Measurements from ENCODE around the gene FAM13B.

- TF ChIP-seq CTCF (conservative IDR thresholded peaks at IDR 0.05; ENCODE audit: low read depth, low read length) = no peak
- no peak for TF ChIP-seq EZH2 (IDR thresholded peaks at IDR 0.05; ENCODE audit: low read length, unreplicated experiment)
- TF ChIP-seq EZH2phosphoT487 (IDR thresholded peaks at IDR 0.05; ENCODE audit: borderline replicate concordance, low read length) = no peak
Measured at GRCh38 chr5:137995077-137995748, 37.7 kb downstream of the FAM13B start.
